HG02852 (cell line): ENCODE measurements around the gene KATNAL2.
"Not testable (repeated sequence)": the region's sequence is repeated elsewhere in the genome, so short reads cannot be mapped to it uniquely, and the experiment has no call there.

Source experiments
- ATAC-seq: cut with Tn5 transposase; IDR thresholded peaks from one replicate; pipeline ENCODE4 v1.9.1; 2021; ENCODE audit warnings: mild to moderate bottlenecking, moderate library complexity; ENCODE audit not compliant: unreplicated experiment

The KATNAL2 gene

DNA sequence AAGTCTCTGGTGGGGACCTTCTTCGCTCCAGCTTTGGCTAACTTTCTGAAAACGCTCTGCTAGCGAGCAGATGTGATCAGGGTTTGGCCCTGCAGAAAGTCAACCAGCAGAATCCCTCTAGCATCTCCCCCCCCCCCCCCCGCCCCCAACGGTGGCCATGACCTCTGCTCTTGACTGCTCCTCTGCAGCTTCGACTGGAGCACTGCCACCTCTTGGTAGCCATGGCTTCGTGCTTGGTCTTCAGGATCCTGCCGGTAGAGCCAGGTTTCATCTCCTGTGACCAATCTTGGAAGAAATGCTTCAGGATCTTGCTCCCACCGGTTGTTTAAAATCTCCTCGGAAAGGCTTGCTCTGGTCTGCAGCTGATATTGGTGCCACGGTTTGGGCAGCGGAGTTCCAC is 113.5 kb downstream of the KATNAL2 start:
- ATAC-seq, result not testable (repeated sequence)

- no peak for ATAC-seq
Observed at GRCh38 chr18:47032945-47033344, 115.5 kb downstream of the KATNAL2 start.

GRCh38 chr18:47034591-47034990 is 117.2 kb downstream of the KATNAL2 start:
- ATAC-seq, result not testable (repeated sequence)

DNA sequence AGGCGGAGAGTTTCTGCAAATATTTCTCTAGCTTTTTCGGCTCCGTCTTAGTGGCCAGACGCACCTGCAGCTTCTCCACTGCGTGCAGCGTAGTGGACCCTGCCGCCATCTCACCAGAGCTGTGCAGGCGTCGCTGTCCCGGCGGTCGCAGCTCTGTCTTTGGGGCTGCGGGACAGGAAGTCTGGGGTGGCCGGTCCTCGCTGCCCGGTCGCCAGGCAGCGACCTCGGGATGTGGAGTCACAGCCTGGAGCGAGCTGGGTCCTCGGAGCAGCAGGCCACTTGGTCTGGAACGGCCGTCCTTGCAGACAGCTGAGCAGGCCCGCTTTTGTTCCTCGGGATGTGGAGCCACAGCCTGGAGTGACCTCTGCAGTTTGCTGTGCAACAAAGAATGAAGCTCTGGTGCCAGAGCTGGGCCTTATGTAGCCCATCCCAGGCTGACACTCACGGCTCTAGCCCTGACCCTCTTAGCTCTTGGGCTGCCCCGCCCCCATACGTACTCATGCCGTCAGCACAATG is 117.8 kb downstream of the KATNAL2 start, which contains the start of gene ELOA2:
ELOA2 (minus strand) TSS at position 466 of the 516 bp plus-strand sequence; CDS start at position 109, 357 bp downstream.
- ATAC-seq, result no peak

DNA sequence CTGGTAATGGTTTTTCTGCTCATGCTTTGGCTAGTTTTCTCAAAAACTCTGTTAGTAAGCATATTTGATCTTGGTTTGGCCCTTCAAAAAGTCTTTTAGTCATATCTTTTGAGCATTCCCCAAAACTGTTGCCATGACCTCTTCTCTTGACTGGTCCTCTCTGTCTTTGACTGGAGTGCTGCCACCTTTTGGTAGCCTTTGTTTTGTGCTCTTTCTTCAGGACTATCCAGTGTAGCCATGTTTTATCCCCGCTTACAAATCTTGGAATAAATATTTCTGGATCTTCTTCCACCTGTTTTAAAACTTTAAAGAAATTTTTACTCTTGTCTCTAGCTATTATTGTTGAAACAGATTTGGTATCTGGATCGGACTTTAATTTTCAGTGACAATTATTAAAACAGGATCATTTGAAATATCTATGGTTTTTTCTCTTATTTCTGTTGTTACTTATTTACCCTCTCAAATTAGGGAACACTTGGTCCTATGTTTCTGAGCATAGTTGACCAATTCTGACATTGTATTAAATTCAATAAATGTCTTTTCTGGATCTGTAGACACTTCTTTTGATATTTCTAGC is 119.0 kb downstream of the KATNAL2 start:
- ATAC-seq, result no peak

GRCh38 chr18:47036927-47037578 is 119.7 kb downstream of the KATNAL2 start:
- ATAC-seq, result no peak

DNA sequence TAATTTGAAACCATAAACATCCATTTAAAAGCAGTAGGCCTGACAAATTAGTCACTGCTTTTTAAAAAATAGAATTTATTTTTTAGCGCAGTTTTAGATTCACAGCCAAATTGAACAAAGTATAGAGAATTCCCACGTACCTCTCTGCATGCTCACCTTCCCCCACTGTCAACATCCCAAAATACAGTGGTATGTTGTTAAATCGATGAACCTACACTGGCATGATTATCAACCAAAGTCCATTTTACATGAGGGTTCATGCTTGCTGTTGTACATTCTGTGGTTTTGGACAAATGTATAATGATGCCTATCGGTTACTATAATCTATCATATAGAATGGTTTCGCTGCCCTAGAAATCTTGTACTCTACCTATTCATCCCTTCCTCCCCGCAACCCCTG is 123.6 kb downstream of the KATNAL2 start:
- no peak for ATAC-seq

- no peak for ATAC-seq
Observed at GRCh38 chr18:47050468-47050867, 133.1 kb downstream of the KATNAL2 start.

GRCh38 chr18:47054369-47054768 is 137.0 kb downstream of the KATNAL2 start:
- no peak for ATAC-seq

- no peak for ATAC-seq
Observed at GRCh38 chr18:47062471-47062870, 145.1 kb downstream of the KATNAL2 start.

- ATAC-seq, result no peak
Observed at GRCh38 chr18:47063096-47063495, 145.7 kb downstream of the KATNAL2 start.

- ATAC-seq, result no peak
Observed at GRCh38 chr18:47067648-47068047, 150.2 kb downstream of the KATNAL2 start.

- ATAC-seq, result no peak
Observed at GRCh38 chr18:47075098-47075883, 157.9 kb downstream of the KATNAL2 start.

GRCh38 chr18:47077111-47077510 is 159.7 kb downstream of the KATNAL2 start:
- ATAC-seq, result no peak

GRCh38 chr18:47080872-47081271 is 163.5 kb downstream of the KATNAL2 start:
- no peak for ATAC-seq

DNA sequence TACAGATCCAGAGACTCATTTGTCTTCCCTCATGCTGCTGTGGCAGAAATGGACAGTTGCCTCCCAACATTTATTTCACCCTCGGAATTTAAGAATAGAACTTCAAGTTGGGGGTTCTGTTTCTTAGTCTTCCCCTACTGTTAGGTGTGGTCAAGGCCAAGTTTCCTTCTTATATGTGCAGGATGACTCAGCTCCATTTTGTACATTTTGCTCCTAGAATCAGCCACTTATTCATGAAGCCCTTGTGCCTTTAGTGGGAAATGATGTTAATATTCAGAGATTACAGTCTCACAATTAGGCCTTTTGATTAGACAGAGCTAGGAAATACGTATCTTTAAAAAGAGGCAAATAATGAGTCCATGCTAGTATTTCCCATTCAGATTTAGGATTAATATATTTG is 164.2 kb downstream of the KATNAL2 start:
- ATAC-seq, result no peak

- ATAC-seq, result no peak
Observed at GRCh38 chr18:47087676-47088075, 170.3 kb downstream of the KATNAL2 start.

DNA sequence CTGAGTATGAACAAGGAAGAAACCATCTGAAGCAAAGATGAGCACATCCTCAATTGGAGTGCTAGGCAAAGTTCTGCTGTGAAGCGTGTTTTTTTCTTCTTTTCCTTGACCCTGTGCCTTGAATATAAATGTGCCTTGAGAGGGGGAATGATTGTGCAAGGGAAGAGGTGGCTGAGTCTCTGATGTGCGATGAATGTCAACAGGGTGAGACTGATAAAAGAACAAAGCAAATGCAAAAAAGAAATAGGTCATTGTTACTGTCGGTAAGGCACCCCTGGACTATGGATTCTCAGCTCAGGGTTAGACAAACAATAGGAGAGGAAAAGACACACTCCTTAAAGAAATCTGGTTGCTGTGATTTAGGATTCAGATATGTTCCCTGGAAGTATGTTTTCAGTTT is 178.4 kb downstream of the KATNAL2 start:
- ATAC-seq, result no peak

DNA sequence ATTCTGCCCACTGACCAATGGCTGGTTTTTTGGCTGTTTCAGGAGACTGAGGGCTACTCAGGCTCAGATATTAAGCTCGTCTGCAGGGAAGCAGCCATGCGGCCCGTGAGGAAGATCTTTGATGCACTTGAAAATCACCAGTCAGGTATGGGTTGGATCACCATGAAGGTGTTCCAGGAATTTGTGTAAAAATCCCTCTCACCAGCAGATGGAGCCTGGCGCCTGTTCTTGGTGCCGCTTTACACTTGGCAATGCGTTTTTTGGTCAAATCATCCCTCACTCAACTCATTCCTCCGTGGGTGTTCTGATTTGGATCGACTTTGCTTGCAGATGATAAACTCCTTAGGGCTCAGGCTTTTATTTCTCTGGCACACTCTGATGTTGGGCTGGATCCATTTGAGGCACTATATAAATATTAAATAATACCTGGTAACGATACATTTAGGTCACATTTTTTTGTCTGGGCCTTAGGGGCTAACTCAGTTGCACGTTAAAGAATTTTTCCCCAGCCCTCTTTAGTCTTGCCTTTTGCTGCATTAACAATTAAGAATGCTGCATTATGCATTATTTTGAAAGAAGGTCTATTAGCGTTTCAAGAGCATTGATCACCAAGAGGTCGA is 182.9 kb downstream of the KATNAL2 start:
- no peak for ATAC-seq

GRCh38 chr18:47108373-47108772 is 191.0 kb downstream of the KATNAL2 start:
- no peak for ATAC-seq

DNA sequence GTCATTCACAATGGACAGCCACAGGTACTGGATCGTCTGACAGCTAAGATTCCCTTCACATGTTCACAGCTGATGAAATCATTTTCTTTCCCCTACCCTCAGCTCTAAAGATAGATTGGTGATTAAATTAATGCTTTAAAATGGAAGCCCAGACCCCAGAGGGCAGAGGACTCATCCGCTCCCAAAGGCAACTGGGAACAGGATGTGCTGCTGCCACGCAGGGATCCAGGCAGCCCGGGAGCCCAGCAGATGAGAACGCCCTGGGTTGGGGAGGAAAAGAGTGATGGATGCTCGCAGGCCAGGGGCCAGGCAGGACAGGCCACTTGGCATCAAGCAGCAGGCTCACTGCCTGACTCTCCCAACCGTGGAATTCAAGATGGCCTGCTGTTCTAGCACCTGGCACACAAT is 191.6 kb downstream of the KATNAL2 start:
- no peak for ATAC-seq
